K562 (cell line): ENCODE measurements around the gene KCNK7. TPM values are rescaled to one million over a fixed set of nuclear protein-coding genes. Genes with fewer than 3 reads are reported as not detected.

Source experiments
- CTBP1 ChIP-seq: fragments of 450-650 bp; IDR thresholded peaks from 2 replicates; pipeline ENCODE4 v1.6.1; 2016; ENCODE audit warnings: borderline replicate concordance
- MYC ChIP-seq, 2 experiments: fragments of 250-450 bp in 1 of 2; sonication (Bioruptor Pico) in 1 of 2; IDR thresholded peaks; 2 replicates each; pipeline versions ENCODE4 v1.5.1 to v1.6.1; 2012 to 2021; ENCODE audit warnings: low read depth in 2 of 2, borderline replicate concordance in 1 of 2, improper control_type of control experiment in 1 of 2, low read length in 1 of 2, mild to moderate bottlenecking in 1 of 2, moderate library complexity in 1 of 2
- NFIC ChIP-seq: fragments of 450-650 bp; IDR thresholded peaks from 2 replicates; pipeline ENCODE4 v1.6.1; 2017; ENCODE audit warnings: mild to moderate bottlenecking, inconsistent platforms
- RFX5 ChIP-seq: IDR thresholded peaks from 2 replicates; pipeline ENCODE4 v1.6.1; 2011; ENCODE audit warnings: low read depth, mild to moderate bottlenecking, improper control_type of control experiment, low read length
- SETDB1 ChIP-seq: IDR thresholded peaks from one replicate; pipeline ENCODE4 v1.6.1; 2012; ENCODE audit warnings: low read length, control low read depth, inconsistent platforms
- SIRT6 ChIP-seq: IDR thresholded peaks from one replicate; pipeline ENCODE4 v1.6.1; 2012; ENCODE audit warnings: low read depth, mild to moderate bottlenecking, control low read depth, inconsistent platforms, low read length, moderate library complexity
- TRIM25 ChIP-seq: fragments of 450-650 bp; IDR thresholded peaks from 2 replicates; pipeline ENCODE4 v1.7.0; 2016; ENCODE audit warnings: borderline replicate concordance
- ZBTB7A ChIP-seq: IDR thresholded peaks from 2 replicates; pipeline ENCODE4 v1.6.1; 2011; ENCODE audit warnings: low read depth, mild to moderate bottlenecking, low read length, moderate library complexity, borderline replicate concordance; ENCODE audit not compliant: control insufficient read depth
- ZNF263 ChIP-seq: sonication (generic); formaldehyde crosslinking; IDR thresholded peaks from 2 replicates; pipeline ENCODE4 v1.8.0; 2022; ENCODE audit warnings: mild to moderate bottlenecking, missing genetic modification reagents, borderline replicate concordance
- polyA plus RNA-seq, 8 experiments: library from polyadenylated mRNA; depleted of rRNA in 4 of 8; stranded (reverse) in 5 of 8; unstranded in 3 of 8; fragments of >200 nt; fragmentation: Nextera tagmentation in 2 of 8; fragmentation: Illumina TruSeq in 1 of 8; extraction: Ambion mirVana in 2 of 8; extraction: Trizol in 1 of 8; gene quantifications; 2 replicates each; pipeline versions ENCODE4 v1.2.1 to v1.2.3, GENCODE V29; 2011 to 2014; ENCODE audit warnings: inconsistent platforms in 1 of 8, missing spikeins in 1 of 8
- total RNA-seq, 7 experiments: library from RNA; depleted of rRNA in 6 of 7; stranded (reverse); fragments of >200 nt in 6 of 7; fragmentation: Illumina TruSeq in 2 of 7; extraction: Trizol in 2 of 7; gene quantifications; 2 replicates each; pipeline versions ENCODE4 v1.2.1 to v1.2.3, GENCODE V29; 2011 to 2021; ENCODE audit warnings: low replicate concordance in 1 of 7
- TF ChIP-seq, protein P1 (sequence below): fragments of 200-600 bp; sonication (generic); IDR thresholded peaks from one replicate; pipeline ENCODE4 v1.6.1; 2012; ENCODE audit warnings: mild to moderate bottlenecking, low read depth, low read length, inconsistent platforms

The KCNK7 gene
- total and polyA plus RNA-seq, 9 of the 15 experiments (the other 6 are each of a cell fraction or from before 2014, with no cell fraction given), result 0.07 to 0.40 TPM; not detected in 7

GRCh38 chr11:65558002-65558929 is 37.3 kb downstream of the KCNK7 start, which contains the start of gene LTBP3 (continued):
- TF ChIP-seq, protein P1, sequence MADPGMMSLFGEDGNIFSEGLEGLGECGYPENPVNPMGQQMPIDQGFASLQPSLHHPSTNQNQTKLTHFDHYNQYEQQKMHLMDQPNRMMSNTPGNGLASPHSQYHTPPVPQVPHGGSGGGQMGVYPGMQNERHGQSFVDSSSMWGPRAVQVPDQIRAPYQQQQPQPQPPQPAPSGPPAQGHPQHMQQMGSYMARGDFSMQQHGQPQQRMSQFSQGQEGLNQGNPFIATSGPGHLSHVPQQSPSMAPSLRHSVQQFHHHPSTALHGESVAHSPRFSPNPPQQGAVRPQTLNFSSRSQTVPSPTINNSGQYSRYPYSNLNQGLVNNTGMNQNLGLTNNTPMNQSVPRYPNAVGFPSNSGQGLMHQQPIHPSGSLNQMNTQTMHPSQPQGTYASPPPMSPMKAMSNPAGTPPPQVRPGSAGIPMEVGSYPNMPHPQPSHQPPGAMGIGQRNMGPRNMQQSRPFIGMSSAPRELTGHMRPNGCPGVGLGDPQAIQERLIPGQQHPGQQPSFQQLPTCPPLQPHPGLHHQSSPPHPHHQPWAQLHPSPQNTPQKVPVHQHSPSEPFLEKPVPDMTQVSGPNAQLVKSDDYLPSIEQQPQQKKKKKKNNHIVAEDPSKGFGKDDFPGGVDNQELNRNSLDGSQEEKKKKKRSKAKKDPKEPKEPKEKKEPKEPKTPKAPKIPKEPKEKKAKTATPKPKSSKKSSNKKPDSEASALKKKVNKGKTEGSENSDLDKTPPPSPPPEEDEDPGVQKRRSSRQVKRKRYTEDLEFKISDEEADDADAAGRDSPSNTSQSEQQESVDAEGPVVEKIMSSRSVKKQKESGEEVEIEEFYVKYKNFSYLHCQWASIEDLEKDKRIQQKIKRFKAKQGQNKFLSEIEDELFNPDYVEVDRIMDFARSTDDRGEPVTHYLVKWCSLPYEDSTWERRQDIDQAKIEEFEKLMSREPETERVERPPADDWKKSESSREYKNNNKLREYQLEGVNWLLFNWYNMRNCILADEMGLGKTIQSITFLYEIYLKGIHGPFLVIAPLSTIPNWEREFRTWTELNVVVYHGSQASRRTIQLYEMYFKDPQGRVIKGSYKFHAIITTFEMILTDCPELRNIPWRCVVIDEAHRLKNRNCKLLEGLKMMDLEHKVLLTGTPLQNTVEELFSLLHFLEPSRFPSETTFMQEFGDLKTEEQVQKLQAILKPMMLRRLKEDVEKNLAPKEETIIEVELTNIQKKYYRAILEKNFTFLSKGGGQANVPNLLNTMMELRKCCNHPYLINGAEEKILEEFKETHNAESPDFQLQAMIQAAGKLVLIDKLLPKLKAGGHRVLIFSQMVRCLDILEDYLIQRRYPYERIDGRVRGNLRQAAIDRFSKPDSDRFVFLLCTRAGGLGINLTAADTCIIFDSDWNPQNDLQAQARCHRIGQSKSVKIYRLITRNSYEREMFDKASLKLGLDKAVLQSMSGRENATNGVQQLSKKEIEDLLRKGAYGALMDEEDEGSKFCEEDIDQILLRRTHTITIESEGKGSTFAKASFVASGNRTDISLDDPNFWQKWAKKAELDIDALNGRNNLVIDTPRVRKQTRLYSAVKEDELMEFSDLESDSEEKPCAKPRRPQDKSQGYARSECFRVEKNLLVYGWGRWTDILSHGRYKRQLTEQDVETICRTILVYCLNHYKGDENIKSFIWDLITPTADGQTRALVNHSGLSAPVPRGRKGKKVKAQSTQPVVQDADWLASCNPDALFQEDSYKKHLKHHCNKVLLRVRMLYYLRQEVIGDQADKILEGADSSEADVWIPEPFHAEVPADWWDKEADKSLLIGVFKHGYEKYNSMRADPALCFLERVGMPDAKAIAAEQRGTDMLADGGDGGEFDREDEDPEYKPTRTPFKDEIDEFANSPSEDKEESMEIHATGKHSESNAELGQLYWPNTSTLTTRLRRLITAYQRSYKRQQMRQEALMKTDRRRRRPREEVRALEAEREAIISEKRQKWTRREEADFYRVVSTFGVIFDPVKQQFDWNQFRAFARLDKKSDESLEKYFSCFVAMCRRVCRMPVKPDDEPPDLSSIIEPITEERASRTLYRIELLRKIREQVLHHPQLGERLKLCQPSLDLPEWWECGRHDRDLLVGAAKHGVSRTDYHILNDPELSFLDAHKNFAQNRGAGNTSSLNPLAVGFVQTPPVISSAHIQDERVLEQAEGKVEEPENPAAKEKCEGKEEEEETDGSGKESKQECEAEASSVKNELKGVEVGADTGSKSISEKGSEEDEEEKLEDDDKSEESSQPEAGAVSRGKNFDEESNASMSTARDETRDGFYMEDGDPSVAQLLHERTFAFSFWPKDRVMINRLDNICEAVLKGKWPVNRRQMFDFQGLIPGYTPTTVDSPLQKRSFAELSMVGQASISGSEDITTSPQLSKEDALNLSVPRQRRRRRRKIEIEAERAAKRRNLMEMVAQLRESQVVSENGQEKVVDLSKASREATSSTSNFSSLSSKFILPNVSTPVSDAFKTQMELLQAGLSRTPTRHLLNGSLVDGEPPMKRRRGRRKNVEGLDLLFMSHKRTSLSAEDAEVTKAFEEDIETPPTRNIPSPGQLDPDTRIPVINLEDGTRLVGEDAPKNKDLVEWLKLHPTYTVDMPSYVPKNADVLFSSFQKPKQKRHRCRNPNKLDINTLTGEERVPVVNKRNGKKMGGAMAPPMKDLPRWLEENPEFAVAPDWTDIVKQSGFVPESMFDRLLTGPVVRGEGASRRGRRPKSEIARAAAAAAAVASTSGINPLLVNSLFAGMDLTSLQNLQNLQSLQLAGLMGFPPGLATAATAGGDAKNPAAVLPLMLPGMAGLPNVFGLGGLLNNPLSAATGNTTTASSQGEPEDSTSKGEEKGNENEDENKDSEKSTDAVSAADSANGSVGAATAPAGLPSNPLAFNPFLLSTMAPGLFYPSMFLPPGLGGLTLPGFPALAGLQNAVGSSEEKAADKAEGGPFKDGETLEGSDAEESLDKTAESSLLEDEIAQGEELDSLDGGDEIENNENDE, result no peak
- TF ChIP-seq TRIM25 (no peak), ZBTB7A (peak; percentile 62; the same call in 1 of the 2 replicates), RFX5 (no peak), MYC (IDR thresholded peaks at IDR 0.05; ENCODE audit: low read depth, low read length) (peak; percentile 50; the same call in 1 of the 2 replicates), MYC (CRISPR knock-in tag; IDR thresholded peaks at IDR 0.05; ENCODE audit: borderline replicate concordance, low read depth) (no peak), SETDB1 (no peak), ZNF263 (peak; percentile 76), NFIC (peak; percentile 93), CTBP1 (peak; percentile 71; the same call in 1 of the 2 replicates), SIRT6 (no peak)
